ENCODE results near the gene DDHD1.

DNA sequence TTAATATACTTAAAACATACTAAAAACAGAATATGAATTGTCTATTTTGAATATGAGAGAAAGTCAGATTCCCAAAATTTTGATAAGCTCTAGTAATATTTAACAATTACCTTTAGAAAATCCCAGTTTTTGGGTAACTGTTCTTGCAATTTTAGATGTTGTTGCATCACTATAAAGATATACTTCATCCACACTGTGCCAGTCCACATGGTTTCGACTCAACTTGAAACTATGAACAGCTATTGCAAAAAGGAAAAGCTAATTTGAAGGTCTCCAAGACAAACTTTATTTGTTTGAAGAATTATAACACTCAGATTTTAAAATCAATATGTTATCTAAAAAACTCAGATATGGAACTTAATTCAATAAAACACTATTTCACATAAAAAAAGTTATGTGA lies 59.9 kb downstream of the DDHD1 start:
- TF ChIP-seq EZH2 (IDR thresholded peaks at IDR 0.05; ENCODE audit: insufficient read depth, poor library complexity, severe bottlenecking) (no peak), EZH2phosphoT487 (IDR thresholded peaks at IDR 0.05; ENCODE audit: insufficient read depth, low read depth) (no peak)

All from GM23248 (cell line).